Stimulated activated CD4-positive, alpha-beta T cell treated with anti-CD3 and anti-CD28 coated beads, Interleukin-12 subunit alpha, Interleukin-12 subunit beta, amount 100 ng/mL, for 4 hours (primary cell): ENCODE data around the gene METTL18.

Experiments used
- DNase-seq: peaks from one replicate; pipeline ENCODE4 v3.0.0-alpha.2; 2020

Gene METTL18

GRCh38 chr1:169784102-169784501, 10.6 kb downstream of the METTL18 start:
- DNase-seq, result no peak

- no peak for DNase-seq
Measured at GRCh38 chr1:169782596-169782995, 12.1 kb downstream of the METTL18 start.

GRCh38 chr1:169779970-169780369, 14.7 kb downstream of the METTL18 start:
- DNase-seq, result no peak

- no peak for DNase-seq
Measured at GRCh38 chr1:169779150-169779549, 15.6 kb downstream of the METTL18 start.

GRCh38 chr1:169776440-169776839, 18.3 kb downstream of the METTL18 start:
- no peak for DNase-seq

- DNase-seq, result no peak
Measured at GRCh38 chr1:169768161-169768560, 26.5 kb downstream of the METTL18 start.

- DNase-seq, result no peak
Measured at GRCh38 chr1:169765580-169766331, 29.0 kb downstream of the METTL18 start.

- DNase-seq, result no peak
Measured at GRCh38 chr1:169764919-169765318, 29.8 kb downstream of the METTL18 start.

- DNase-seq, result no peak
Measured at GRCh38 chr1:169762699-169763098, 32.0 kb downstream of the METTL18 start.

GRCh38 chr1:169759038-169759437, 35.7 kb downstream of the METTL18 start:
- DNase-seq, result no peak

GRCh38 chr1:169753549-169753948, 41.2 kb downstream of the METTL18 start:
- no peak for DNase-seq

- DNase-seq, result no peak
Measured at GRCh38 chr1:169750041-169750440, 44.7 kb downstream of the METTL18 start.

- DNase-seq, result no peak
Measured at GRCh38 chr1:169746550-169746949, 48.2 kb downstream of the METTL18 start.

GRCh38 chr1:169745015-169745861, 49.5 kb downstream of the METTL18 start:
- no peak for DNase-seq
